ENCODE measurements around the gene TALDO1. TPM values are rescaled to one million over a fixed set of nuclear protein-coding genes. Genes with fewer than 3 reads are reported as not detected.

TALDO1 gene
- total RNA-seq, 1 experiment from 2014 or later = 383 TPM

- no peak for DNase-seq (ENCODE audit: extremely low read depth, low read depth)
These were observed 49.5 kb downstream of the TALDO1 start for GRCh38 chr11:796565-797295.

DNA sequence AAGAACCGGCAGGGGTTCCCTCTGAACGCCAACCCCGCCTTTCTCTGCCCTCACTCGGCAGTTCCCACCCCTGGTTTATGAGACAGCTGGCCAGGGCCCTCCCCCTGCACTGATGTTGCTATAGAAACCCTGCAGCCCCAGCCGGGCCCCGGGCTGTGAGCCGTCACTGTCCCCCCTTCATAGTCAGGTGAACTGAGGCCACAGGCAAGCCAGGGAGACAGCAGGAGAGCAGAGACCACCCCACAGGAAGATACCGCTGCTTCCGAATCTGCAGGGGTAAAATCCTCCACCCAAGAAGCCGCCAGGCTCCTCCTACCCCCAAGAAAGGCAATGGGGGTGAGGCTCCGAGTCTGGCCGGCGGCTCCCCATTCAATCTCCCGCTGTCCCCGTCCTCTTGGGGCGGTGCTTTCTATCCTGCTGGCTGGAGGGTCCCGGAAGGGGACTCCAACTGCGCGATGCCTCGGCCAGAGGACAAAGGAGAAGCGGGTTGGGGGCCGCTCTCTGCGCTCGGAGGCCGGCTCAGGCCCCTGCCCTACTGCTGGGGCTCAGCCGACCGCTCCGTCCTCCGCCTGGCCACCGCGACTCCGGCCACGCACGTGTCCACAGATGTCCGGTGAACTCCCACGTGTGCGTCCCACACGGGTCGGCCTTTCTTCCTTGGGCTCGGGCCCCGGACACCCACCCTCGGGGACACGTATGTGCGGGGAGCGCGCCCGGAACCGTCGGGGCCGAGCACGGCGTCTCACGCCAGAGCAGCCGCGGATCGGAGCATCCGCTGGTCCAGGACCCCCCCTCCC lies 50.2 kb downstream of the TALDO1 start:
- no peak for DNase-seq (ENCODE audit: extremely low read depth, low read depth)

GRCh38 chr11:798093-798713 lies 50.9 kb downstream of the TALDO1 start, which contains the start of gene SLC25A22:
TSS of gene SLC25A22 (minus strand) at chr11:798281. CDS start at chr11:795006, 3,275 bp downstream.
- peak; percentile 63 for DNase-seq (ENCODE audit: extremely low read depth, low read depth)

DNA sequence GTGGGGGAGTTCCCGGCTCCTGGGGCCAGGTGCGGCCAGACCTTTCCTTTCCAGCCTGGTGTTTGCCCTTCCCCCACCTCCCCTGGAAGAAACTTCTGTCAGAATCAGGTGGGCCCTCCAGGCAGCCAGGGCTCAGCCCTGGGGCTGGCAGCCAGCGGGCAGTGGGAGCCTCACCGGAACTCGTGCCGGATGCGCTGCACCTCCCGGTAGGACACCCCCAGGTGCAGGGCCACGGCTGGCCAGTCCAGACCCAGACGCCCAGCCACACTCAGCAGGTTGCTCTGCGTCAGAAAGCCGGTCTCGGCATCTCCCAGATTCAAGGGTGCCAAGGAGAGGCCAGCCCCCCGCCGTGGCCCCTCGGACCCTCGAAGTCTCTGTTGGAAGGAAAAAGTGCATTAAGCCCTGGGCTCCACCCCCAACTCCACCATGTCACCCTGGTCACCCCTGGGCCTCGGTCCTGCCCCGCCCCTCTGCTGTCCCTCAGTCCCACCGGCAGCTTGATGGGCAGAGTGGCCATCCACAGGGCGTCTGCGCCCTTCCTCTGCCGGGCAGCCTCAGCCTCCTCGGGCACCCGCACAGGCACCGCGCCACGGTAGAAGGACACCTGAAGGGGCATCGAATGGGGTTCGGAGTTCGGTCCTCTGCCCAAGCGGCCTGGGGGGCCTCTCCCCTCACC lies 52.5 kb downstream of the TALDO1 start:
- DNase-seq (ENCODE audit: extremely low read depth, low read depth) = no peak

- no peak for DNase-seq (ENCODE audit: extremely low read depth, low read depth)
These were observed 53.2 kb downstream of the TALDO1 start for GRCh38 chr11:800473-800872.

- DNase-seq (ENCODE audit: extremely low read depth, low read depth) = no peak
These were observed 54.0 kb downstream of the TALDO1 start for GRCh38 chr11:801097-801780.

DNA sequence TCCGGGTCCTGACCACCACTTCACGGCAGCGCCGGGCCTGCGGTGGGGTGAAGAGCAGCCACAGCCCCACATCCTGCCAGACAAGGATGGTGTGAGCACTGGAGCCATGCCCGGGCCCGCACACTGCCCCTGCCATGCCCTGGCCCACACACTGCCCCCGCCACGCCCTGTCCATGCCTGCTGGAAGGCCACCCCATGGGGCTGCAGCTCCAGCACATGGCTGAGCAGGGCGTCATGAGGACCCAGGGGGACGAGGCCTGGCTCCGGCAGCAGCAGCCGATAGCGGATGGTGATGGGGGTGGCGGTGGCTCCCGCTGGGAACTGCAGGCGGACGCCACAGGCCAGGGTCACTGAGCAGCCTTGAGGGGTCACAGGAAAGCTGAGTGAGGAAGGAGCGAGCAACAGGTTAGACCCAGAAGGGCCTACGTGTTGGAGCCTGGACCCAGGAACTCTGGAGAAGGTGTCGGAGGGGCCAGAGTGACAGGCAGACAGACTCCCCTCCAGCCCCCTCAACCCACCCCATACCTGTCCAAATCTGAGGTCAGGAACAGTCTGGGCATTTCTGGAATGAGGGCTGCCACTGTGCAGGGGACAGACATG lies 54.9 kb downstream of the TALDO1 start:
- no peak for DNase-seq (ENCODE audit: extremely low read depth, low read depth)

DNA sequence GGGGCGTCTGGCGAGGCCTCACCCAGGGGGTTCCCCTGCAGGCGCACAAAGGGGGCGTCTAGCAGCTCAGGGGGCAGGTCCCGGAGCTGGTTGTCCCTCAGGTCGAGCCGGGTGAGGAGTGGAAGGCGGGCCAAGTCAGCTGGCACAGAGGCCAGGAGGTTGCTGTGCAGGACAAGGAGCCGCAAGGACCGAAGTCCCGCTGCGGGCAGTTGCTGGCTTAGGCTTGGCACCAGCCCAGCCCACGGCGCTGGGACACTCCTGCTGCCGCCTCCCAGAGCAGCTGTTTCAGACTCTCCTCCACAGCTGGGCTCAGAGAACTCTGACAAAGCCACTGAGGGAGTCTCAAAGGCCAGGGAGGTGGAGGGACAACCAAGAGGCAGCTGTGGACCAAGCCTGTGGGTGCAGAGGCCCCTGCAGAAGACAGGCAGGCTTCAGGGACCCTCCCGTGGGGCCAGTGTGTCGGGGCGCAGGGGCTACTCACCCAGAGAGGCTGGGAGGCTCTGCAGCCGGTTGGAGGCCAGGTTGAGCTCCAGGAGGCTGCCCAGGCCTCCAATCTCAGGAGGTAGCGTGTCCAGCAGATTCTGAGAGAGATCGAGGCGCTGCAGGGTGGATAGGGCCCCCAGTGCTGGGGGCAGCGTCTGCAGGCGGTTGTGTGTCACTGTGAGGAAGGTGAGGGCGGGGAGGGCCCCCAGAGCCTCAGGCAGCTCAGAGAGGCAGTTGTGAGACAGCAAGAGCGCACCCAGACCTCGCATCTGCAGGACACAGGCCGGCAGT lies 55.6 kb downstream of the TALDO1 start:
- no peak for DNase-seq (ENCODE audit: extremely low read depth, low read depth)

DNA sequence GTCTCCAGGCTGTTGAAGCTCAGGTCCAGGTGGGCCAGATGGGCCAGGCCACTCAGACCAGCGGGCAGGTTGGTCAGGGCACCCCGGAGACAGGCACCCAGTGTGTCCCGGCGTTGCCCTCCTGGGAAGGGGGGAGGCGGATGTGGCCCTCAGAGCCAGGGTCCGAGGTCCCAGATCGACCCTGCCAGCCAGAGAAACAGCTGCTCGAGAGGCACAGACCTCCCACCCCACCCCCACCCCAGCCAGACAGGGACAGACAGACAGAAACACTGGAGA lies 56.1 kb downstream of the TALDO1 start:
- no peak for DNase-seq (ENCODE audit: extremely low read depth, low read depth)

- no peak for DNase-seq (ENCODE audit: extremely low read depth, low read depth)
These were observed 56.7 kb downstream of the TALDO1 start for GRCh38 chr11:803770-804598.

DNA sequence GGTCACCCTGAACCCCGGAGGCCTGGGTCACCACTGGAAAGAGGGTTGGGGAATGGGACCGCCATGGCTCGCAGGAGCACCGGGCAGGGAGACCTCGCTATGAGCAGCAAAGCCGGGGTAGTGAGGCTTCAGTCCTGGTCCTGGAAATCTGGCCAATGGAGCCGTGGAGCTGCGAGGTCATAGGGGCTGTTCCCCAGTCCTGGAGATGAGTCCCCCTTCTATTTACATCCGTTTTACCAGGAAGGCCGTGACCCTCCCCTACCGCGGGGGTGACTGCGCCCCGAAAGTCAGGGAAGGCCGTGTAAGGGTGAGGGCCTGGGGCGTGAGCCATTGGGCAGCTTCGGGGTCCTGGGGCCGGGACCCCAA lies 57.3 kb downstream of the TALDO1 start:
- no peak for DNase-seq (ENCODE audit: extremely low read depth, low read depth)

GRCh38 chr11:808427-809286 lies 61.4 kb downstream of the TALDO1 start:
- DNase-seq (ENCODE audit: extremely low read depth, low read depth) = peak; percentile 50

DNA sequence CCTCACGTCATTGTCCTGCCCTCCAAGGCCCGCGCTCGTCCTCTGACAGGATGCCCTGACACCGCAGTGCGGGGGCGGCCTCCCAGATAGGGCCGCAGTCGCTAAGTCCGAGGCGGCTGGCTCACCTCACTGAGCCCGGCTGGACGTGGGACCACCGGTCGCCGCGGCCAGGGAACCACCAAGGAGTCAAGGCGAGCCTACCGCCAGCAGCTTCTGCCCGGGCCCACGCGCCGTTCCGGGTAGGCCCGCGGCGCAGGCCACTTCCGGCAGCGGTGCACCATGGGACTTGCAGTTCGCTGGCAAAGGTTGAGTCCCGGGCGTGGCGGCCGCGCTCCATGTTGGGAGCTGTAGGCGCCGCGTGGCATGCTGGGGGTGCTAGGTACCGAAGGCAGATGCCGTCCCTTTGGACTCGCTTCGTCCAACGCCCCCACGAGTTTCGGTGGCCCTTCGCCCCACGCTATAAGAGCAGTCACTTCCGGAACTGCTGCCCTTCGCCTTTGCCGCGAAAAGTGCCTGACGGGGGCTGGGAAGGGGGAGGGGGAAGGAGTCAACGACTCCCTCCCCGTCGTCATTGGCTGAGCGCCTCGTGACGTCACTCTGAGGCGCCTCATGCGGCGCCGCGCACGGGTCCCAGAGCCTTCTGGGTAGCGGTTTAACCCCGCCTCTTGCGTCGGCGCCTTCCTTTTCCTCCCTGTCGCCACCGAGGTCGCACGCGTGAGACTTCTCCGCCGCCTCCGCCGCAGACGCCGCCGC lies 62.2 kb downstream of the TALDO1 start, which contains the start of gene RPLP2:
TSS of gene RPLP2 (plus strand) at position 681 of the 753 bp plus-strand sequence. CDS start 268 bp downstream, outside the sequence.
- peak; percentile 93 for DNase-seq (ENCODE audit: extremely low read depth, low read depth)

DNA sequence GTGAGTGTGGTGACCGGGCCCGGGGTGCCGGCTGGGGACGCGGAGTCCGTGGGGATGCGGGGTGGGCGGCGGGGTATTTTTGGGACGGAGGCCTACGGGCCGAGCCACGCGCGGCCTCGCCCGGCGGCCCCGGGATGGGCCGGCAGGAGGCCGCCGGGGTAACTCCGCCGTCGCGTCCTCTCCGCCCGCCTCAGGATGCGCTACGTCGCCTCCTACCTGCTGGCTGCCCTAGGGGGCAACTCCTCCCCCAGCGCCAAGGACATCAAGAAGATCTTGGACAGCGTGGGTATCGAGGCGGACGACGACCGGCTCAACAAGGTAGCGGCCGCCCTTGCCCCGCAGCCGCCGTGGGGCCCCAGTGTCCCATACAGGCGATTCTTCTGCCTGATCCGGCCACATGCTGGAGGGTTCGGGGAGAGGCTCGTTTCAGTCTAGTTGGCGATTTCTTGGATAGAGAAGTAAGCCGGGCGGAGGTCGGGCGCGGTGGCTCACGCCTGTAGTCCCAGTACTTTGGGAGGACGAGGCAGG lies 62.8 kb downstream of the TALDO1 start:
- no peak for DNase-seq (ENCODE audit: extremely low read depth, low read depth)

GRCh38 chr11:811446-812245 lies 64.4 kb downstream of the TALDO1 start:
- DNase-seq (ENCODE audit: extremely low read depth, low read depth) = no peak

DNA sequence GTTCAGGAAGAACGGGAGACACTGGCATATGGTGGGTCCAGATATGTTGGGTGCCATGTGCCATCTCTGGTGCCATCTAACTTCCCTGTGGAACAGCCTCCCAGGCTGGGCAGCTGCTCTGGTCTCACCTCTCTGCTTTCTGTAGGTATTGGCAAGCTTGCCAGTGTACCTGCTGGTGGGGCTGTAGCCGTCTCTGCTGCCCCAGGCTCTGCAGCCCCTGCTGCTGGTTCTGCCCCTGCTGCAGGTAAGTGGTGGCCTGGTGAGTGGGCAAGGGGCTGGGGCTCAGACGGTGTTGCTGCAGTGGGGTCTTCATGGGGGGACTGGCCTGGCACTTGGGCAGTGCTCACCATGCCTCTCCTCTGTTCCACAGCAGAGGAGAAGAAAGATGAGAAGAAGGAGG lies 65.1 kb downstream of the TALDO1 start:
- DNase-seq (ENCODE audit: extremely low read depth, low read depth) = no peak

Measured in NCI-H460 (cell line).